ENCODE results near the gene PPP1R1A. TPM values are rescaled to one million over a fixed set of nuclear protein-coding genes. Genes with fewer than 3 reads are reported as not detected.

The PPP1R1A gene
- total RNA-seq, 4 donors from 2014 or later: 115 to 168 (median 145) TPM

GRCh38 chr12:54572881-54573280, 15.6 kb downstream of the PPP1R1A start:
- ATAC-seq (ENCODE audit: low FRiP score) (no peak), DNase-seq (ENCODE audit: low spot score) (no peak)
- TF ChIP-seq CTCF (IDR thresholded peaks at IDR 0.05): no peak

GRCh38 chr12:54571193-54572188, 17.0 kb downstream of the PPP1R1A start:
- ATAC-seq (ENCODE audit: low FRiP score) (no peak), DNase-seq (ENCODE audit: low spot score) (no peak)
- TF ChIP-seq CTCF (IDR thresholded peaks at IDR 0.05): no peak

- TF ChIP-seq CTCF (IDR thresholded peaks at IDR 0.05): no peak
- no peak for ATAC-seq (ENCODE audit: low FRiP score)
- no peak for DNase-seq (ENCODE audit: low spot score)
Observed at GRCh38 chr12:54569995-54570528, 18.4 kb downstream of the PPP1R1A start.

- DNase-seq (ENCODE audit: low spot score) (no peak), ATAC-seq (ENCODE audit: low FRiP score) (no peak)
- TF ChIP-seq CTCF (IDR thresholded peaks at IDR 0.05): no peak
Observed at GRCh38 chr12:54569072-54569471, 19.4 kb downstream of the PPP1R1A start.

- TF ChIP-seq CTCF (IDR thresholded peaks at IDR 0.05): no peak
- no peak for ATAC-seq (ENCODE audit: low FRiP score)
Observed at GRCh38 chr12:54566792-54567191, 21.7 kb downstream of the PPP1R1A start.

GRCh38 chr12:54565986-54566544, 22.4 kb downstream of the PPP1R1A start:
- no peak for TF ChIP-seq CTCF (IDR thresholded peaks at IDR 0.05)
- ATAC-seq (ENCODE audit: low FRiP score): no peak
- no peak for DNase-seq (ENCODE audit: low spot score)

More at GRCh38 chr12:54566792-54567191, 21.7 kb downstream of the PPP1R1A start:
- no peak for DNase-seq (ENCODE audit: low spot score)

Data from omental fat pad (tissue), 4 donors.